ENCODE measurements around the gene ADGRL3.
"Not testable (repeated sequence)": the region's sequence is repeated elsewhere in the genome, so short reads cannot be mapped to it uniquely, and the experiment has no call there.

Gene ADGRL3

GRCh38 chr4:61509721-61510241, 309.7 kb downstream of the ADGRL3 start:
- not testable (repeated sequence) for DNase-seq

DNA sequence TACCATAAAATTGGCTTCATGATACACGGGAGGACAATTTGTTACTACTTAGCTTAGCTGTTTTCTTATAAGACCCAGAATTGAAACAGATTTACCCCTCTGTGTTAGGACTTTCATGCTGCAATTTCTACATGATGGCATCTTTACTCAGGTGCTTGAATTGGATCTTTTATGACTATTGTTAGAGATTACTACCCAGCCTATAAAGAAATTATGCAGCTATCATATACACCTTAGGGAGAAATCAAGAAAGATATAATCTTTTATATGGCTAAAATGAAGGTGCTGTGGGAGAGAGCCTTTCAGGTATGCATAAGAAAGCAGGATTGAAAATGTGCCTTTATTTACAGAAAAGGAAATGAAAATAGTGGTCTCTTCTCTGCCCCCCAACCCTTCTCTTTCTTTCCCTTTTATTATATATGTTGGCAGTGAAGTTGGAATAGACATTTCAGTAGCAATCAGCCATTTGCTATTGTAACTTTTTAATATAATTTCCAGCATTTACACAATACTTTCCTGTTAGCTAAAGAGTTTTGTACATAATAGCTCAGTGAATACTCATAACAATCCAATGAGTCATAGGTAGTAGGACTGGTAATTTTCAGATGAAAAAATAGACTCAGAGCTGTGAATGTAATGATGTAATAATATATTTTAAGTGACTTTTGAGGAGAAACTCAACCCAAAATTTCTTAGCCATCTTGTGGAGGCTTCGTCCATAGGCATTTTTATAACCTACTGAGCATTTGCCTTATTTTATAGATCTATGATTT, 311.8 kb downstream of the ADGRL3 start:
- DNase-seq: no peak

DNA sequence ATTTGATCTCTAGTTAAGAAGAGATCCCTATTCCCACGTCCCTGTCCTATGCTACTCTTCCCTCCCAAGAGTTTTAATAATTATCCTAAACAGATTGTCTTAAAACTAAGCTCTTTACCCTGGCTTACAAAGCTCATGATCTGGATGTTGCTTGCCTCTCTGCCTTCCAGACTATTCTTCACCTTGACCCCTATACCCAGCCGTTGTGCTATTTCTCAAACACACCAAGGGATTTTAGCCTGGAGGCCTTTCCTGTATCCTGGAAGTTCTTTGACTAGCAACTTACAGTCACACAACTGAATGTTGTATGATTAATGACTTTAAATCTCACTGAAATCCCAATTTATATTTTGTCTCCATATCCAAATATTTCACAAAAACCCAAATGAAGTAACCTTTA, 314.9 kb downstream of the ADGRL3 start:
- DNase-seq: no peak

DNA sequence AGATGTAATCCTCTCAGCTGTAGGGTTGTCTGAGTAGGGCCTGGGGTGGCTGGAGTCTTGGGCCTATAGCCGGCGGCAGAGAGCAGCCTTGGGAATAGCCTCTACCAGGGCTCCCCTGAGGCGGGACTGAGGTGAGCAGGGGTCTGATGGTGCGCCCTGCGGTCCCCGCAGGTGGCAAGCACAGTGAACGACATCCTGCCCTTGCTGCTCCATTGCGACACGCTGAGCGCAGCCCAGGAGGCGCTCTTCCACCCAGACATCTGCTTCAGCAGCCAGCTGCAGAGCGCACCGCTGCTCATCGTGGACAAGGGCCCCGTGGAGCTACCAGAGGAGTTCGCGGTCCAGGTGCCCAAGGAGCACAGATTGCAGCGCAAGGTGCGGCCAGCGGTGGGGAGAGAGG, 317.0 kb downstream of the ADGRL3 start:
- DNase-seq: no peak

DNA sequence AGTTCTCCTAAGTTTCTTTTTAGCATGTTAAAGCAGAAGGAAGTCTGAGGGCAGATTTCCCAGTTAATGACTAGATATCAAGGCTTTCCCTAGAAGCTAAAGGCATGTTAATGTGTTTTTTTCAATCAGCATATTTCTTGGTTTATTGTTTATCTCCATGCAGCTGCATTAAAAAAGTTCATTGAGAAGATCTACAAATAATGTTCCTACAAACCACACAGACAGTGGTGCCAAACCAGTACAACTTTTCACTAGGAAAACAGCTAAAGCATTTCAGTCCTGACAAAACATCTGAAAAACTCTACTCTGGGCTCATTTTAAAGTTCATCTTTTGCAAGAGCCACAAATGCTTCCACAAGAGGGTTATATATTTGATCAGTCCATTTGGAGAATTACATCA, 320.0 kb downstream of the ADGRL3 start:
- DNase-seq: no peak

GRCh38 chr4:61520681-61521160, 320.6 kb downstream of the ADGRL3 start:
- DNase-seq: no peak

DNA sequence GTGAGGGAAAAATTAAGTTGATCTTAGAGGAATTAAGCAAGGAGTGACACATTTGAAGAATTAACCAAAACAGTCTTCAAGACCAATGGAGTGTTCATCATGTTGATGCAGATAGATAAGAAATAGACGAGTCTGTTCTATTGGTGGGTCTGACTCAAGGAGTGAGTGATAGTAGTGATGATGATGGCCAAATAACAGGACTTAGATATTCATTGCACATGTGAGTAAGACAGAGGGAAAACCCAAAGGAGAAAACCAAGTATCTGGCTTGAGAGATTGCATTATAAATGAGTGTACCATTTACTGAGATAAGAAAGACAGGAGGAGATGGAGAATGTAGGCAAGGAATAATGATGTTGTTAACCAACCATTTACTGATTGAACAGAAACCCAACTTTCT, 321.3 kb downstream of the ADGRL3 start:
- no peak for DNase-seq

GRCh38 chr4:61522312-61522711, 322.2 kb downstream of the ADGRL3 start:
- DNase-seq: no peak

DNA sequence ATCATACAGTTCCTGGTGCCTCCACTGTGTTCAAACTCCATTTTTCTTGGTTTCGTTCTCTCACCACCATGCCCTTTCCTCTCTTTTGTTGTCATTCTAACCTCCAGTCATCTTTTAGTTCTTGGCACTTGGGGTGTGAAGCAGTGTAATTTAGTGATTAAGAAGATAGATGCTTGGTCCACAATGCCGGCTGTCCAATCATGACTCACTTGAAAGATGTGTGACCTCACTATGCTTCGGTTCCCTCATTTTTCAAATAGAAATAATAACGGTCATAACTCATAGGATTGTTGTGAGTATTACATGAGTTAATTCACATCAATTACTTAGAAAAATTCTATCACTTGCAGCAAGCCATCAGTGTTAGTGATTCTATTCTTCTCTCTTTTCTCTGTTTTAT, 327.8 kb downstream of the ADGRL3 start:
- DNase-seq: no peak

GRCh38 chr4:61528595-61528994, 328.5 kb downstream of the ADGRL3 start:
- no peak for DNase-seq

DNA sequence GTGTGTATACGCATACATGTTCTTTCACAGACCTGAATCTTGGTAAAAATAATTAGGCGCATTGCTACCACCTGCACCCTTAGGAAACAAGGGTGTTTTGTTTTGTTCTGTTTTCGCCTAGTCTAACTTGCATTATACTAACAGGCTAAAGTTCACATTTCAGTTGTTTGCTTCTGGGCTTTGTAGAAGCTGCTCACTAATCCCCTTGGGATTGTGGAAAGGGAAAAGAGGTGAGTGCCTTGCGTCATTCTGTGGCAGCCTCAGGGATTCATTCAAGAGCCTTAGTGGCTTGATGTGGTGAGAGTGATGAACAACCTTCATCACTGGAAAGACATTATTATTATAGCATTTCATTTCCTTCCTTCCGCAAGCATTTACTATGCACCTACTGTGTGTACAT, 331.1 kb downstream of the ADGRL3 start:
- DNase-seq: no peak

- no peak for DNase-seq
Observed at GRCh38 chr4:61532336-61533000, 332.3 kb downstream of the ADGRL3 start.

DNA sequence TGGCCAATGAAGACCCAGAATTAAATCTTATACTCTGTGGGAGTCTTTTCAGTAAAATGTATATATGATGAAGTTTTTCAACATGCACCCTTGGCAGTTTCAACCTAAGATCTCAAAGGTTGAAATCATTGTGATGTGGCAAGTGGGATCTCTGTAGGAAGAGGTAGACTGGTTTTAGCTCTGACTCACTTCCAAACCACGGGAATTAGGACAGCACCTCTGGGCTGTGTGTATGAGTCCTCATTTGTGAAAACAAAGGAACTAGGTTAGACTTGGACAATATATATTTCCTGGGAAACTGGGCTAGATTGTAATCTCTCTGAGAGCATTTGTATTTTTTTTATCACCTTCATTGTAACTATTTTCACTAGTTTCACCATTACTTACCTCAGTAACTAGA, 333.0 kb downstream of the ADGRL3 start:
- no peak for DNase-seq

GRCh38 chr4:61540944-61541343, 340.8 kb downstream of the ADGRL3 start:
- DNase-seq: no peak

DNA sequence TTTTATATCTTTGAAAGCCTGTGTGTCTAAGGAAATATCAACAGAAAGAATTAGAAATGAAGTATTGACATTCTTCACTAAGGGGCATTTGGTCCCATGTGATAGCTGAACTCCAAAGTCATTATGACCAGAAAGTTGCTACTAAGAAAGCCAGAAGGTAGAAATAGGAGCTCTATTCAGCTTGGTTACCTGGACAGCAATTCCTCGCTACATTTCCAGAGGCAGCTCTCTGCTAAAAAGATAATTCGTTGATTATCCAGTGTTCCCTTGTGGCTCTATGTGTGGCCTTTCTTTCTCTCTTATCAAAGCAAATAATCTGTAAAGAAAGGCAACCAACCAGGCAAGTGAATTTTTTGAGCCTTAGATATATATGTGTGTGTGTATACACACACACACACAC, 341.3 kb downstream of the ADGRL3 start:
- no peak for DNase-seq

DNA sequence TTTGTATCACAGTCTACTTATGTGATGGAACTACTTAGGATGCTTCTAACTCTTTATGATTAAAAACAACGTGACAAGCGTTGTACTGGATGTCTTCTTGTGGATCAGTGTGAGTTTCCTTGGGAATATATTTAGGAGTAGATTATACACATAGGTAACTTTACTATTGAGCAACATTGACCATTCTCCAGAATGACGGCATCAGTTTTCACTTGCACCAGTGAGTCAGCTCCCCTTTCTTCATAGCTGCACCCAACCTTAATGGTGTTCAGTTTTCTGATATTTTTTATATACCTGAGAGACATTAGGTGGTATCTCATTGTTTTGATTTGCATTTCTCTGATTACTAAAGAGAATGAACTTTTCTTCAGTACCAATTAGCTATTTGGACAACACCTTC, 343.9 kb downstream of the ADGRL3 start:
- no peak for DNase-seq

DNA sequence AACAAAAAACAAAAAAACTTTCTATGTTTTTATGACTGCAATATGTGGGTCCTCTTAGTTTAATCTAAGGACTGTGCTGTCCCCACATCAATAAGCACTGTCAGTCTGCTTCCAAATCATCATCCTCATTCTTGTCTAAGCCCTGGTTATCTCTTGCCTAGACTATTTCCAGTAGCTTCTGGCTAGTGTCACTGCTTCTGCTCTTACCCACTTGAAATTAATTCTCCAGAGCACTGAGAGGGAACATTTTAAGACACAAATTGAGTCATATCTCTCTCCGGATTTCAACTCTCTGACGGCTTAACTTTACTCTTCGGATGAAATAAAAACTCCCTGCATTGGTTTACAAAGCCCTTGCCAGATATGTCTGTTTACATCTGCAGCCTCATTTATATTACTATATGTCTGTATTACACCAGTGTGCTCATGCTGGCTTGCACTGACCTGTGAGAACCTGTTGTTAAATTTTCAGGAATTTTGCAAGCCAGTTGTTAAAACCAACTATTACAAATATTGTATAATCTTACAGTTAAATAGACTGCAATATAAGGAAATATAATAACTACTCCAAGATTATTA, 345.9 kb downstream of the ADGRL3 start:
- no peak for DNase-seq

GRCh38 chr4:61549336-61549735, 349.2 kb downstream of the ADGRL3 start:
- DNase-seq: no peak

DNA sequence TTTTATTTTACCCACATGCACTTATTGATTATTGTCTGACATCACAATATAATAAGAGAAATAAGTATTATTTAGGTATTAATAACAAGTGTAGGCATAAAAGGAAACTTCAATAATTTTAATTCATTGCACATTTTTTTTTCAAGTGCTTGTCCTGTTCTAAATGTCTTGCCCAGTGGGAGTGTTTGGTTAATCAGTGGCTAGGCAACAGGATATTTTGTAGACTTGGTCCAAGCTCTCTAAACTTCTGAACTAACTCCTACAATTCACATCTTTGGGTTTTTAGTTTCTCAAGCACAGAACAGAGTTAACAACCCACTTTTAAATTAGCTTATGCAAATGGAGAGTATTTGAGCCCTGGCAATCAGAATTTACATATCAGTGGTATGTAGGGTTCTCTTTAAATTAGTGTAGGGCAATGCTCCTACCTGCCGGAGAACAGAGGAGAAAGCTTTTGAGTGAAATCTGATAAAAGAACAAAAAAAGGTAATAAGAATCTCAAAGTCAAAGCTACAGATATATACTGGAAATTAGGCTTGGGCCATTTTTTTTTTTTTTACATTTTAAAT, 353.5 kb downstream of the ADGRL3 start:
- DNase-seq: no peak

DNA sequence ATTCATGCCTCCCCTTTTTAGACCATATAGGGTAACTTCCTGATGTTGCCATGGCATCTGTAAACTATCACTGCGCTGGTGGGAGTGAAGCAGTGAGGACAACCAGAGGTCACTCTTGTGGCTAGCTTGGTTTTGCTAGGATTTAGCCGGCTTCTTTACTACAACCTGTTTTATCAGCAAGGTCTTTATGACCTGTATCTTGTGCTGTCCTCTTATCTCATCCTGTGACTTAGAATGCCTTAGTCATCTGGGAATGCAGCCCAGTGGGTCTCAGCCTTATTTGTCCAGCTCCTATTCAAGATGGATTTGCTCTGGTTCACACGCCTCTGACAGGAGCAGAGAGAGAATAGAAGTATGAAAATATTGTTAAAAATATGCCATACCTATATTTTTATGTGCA, 355.7 kb downstream of the ADGRL3 start:
- no peak for DNase-seq

- DNase-seq: no peak
Observed at GRCh38 chr4:61556277-61556676, 356.2 kb downstream of the ADGRL3 start.

- DNase-seq: no peak
Observed at GRCh38 chr4:61559396-61559795, 359.3 kb downstream of the ADGRL3 start.

- no peak for DNase-seq
Observed at GRCh38 chr4:61561028-61561427, 360.9 kb downstream of the ADGRL3 start.

Measured in CD4-positive, alpha-beta T cell treated with Interleukin-12 subunit alpha and Interleukin-12 subunit beta, for 1 hour (primary cell).